PC-3 (cell line): ENCODE measurements around the gene CHMP6. TPM values are rescaled to one million over a fixed set of nuclear protein-coding genes. Genes with fewer than 3 reads are reported as not detected.

Source experiments
- ATAC-seq: fragments of 200-7000 bp; cut with Tn5 transposase; 2 replicates; pipeline ENCODE4 v1.9.1; 2020; ENCODE audit warnings: mild to moderate bottlenecking, moderate library complexity
- BruUV-seq: library from RNA; stranded (reverse); fragments of 400-500 nt; replicated peaks from 2 replicates; lab custom pipeline; 2021; lab: Mats Ljungman, UMichigan
- CTCF ChIA-PET: fragments of 300-600 bp; sonication (Branson Sonifier 250); formaldehyde crosslinking; loops from one replicate; lab custom pipeline; 2022; ENCODE audit warnings: antibody characterized with exemption; lab: Charles Lee
- POLR2A ChIA-PET: fragments of 300-600 bp; sonication (Branson Sonifier 250); formaldehyde crosslinking; loops from one replicate; lab custom pipeline; 2022; ENCODE audit warnings: antibody characterized with exemption; ENCODE audit not compliant: unreplicated experiment; lab: Charles Lee
- DNase-seq: peaks from one replicate; pipeline ENCODE4 v3.0.0-alpha.2; 2015
- H2AFZ ChIP-seq: fragments of 300-600 bp; sonication (generic); 2 replicates; pipeline ENCODE4 v1.6.0; 2016; ENCODE audit warnings: antibody characterized with exemption, low read length
- H3F3A ChIP-seq: fragments of 300-600 bp; sonication (generic); one replicate; pipeline ENCODE4 v1.6.0; 2017; ENCODE audit warnings: antibody characterized with exemption, low read length, control low read depth, mild to moderate bottlenecking; ENCODE audit not compliant: unreplicated experiment
- H3K27ac ChIP-seq: fragments of 300-600 bp; sonication (generic); 2 replicates; pipeline ENCODE4 v1.5.1; 2016; ENCODE audit warnings: mild to moderate bottlenecking, low read length
- H3K27me3 ChIP-seq: fragments of 300-600 bp; sonication (generic); 2 replicates; pipeline ENCODE4 v1.6.1; 2016; ENCODE audit warnings: low read length, mixed read lengths
- H3K36me3 ChIP-seq: fragments of 300-600 bp; sonication (generic); 2 replicates; pipeline ENCODE4 v1.6.1; 2016; ENCODE audit warnings: low read depth, mixed run types, low read length, mixed read lengths
- H3K4me1 ChIP-seq: fragments of 300-600 bp; sonication (generic); 2 replicates; pipeline ENCODE4 v1.5.1; 2016; ENCODE audit warnings: low read length; ENCODE audit not compliant: insufficient read depth
- H3K4me2 ChIP-seq: fragments of 300-600 bp; sonication (generic); 2 replicates; pipeline ENCODE4 v1.6.0; 2016; ENCODE audit warnings: low read length
- H3K4me3 ChIP-seq: fragments of 300-600 bp; sonication (generic); 2 replicates; pipeline ENCODE4 v1.5.1; 2016; ENCODE audit warnings: mild to moderate bottlenecking, low read length, mixed read lengths
- H3K79me2 ChIP-seq: fragments of 300-600 bp; sonication (generic); 2 replicates; pipeline ENCODE4 v1.6.1; 2017; ENCODE audit warnings: low read length, mixed read lengths
- H3K9ac ChIP-seq: fragments of 300-600 bp; sonication (generic); 2 replicates; pipeline ENCODE4 v1.6.0; 2016; ENCODE audit warnings: mild to moderate bottlenecking, low read length
- H3K9me2 ChIP-seq: fragments of 300-600 bp; sonication (generic); replicated peaks from 2 replicates; pipeline ENCODE4 v1.6.1; 2016; ENCODE audit warnings: mixed run types, low read length, mixed read lengths
- H3K9me3 ChIP-seq: fragments of 300-600 bp; sonication (generic); 2 replicates; pipeline ENCODE4 v1.6.1; 2016; ENCODE audit warnings: low read length, mixed read lengths
- H4K20me1 ChIP-seq: fragments of 300-600 bp; sonication (generic); 2 replicates; pipeline ENCODE4 v1.6.1; 2016; ENCODE audit warnings: low read length, mixed read lengths
- EZH2 ChIP-seq: fragments of 300-600 bp; sonication (generic); IDR thresholded peaks from one replicate; pipeline ENCODE4 v1.6.1; 2017; ENCODE audit warnings: antibody characterized with exemption, mild to moderate bottlenecking, low read length; ENCODE audit not compliant: unreplicated experiment
- EZH2phosphoT487 ChIP-seq: fragments of 300-600 bp; sonication (generic); IDR thresholded peaks from 2 replicates; pipeline ENCODE4 v1.6.1; 2018; ENCODE audit warnings: mild to moderate bottlenecking, antibody characterized with exemption, low read length, borderline replicate concordance
- intact Hi-C: fragments of 100-400 bp; cut with micrococcal nuclease; formaldehyde crosslinking; loops from 2 replicates; pipeline ENCODE4 v1.9.0; 2023
- total RNA-seq: library from RNA; depleted of rRNA; stranded (reverse); fragments of >200 nt; gene quantifications from 2 replicates; pipeline ENCODE4 v1.2.3, GENCODE V29; 2014
- TF ChIP-seq, protein P1 (sequence below): fragments of 300-600 bp; sonication (generic); conservative IDR thresholded peaks from 2 replicates; pipeline ENCODE4 v1.5.1; 2017; ENCODE audit warnings: antibody characterized with exemption, low read depth, mild to moderate bottlenecking, low read length

The CHMP6 gene
- total RNA-seq, 1 experiment from 2014 or later, result 26.1 TPM

DNA sequence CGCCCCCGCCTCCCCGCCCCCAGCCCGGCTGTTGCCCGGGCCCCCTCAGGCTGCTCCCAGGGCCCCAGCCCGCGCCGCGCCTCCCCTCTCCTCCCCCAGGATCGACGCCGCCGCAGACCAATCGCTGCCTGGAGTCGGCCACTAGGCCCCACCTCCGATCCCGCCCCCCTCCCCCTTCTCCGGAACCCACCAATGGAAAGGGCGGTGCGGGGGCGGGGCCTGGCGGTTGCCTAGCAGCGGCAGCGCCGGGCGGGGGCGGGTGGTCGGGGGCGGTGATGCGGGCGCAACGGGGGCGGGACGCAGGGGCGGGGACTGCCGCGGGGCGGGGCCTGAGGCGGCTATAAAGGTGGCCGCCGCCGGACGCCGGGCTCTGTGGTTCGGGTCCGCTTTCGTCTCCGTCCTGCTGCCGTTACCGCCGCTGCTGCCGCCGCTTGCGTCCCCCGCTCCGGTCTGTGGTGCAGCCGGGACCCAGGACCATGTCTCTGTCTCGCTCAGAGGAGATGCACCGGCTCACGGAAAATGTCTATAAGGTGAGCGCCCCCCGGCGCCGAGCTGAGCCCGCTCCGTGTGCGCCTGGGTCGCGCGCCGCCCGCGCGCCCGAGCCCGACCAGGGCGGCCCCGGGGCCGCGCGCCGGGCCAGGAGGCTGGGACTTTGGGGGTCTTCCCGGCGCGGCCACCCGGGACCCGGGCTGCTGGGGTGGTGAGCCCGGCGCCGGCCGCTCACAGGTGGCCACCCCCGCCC, 43.3 kb downstream of the CHMP6 start, which contains the start of gene BAIAP2:
Gene BAIAP2 (plus strand): TSS at position 373 of the 742 bp plus-strand sequence. CDS start 104 bp downstream, at position 477.
- TF ChIP-seq, protein P1, sequence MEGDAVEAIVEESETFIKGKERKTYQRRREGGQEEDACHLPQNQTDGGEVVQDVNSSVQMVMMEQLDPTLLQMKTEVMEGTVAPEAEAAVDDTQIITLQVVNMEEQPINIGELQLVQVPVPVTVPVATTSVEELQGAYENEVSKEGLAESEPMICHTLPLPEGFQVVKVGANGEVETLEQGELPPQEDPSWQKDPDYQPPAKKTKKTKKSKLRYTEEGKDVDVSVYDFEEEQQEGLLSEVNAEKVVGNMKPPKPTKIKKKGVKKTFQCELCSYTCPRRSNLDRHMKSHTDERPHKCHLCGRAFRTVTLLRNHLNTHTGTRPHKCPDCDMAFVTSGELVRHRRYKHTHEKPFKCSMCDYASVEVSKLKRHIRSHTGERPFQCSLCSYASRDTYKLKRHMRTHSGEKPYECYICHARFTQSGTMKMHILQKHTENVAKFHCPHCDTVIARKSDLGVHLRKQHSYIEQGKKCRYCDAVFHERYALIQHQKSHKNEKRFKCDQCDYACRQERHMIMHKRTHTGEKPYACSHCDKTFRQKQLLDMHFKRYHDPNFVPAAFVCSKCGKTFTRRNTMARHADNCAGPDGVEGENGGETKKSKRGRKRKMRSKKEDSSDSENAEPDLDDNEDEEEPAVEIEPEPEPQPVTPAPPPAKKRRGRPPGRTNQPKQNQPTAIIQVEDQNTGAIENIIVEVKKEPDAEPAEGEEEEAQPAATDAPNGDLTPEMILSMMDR, result no peak
- TF ChIP-seq EZH2 (no peak), EZH2phosphoT487 (no peak)
- ATAC-seq (peak; percentile 65), DNase-seq (peak; percentile 91)
- intact Hi-C loops, result loop anchor here (1.0 kb wide), 1 partner anchor 60 kb away; no protein-coding TSS in a partner anchor
- no peaks in the 10 kb centered on the region for H3F3A ChIP-seq
- H3K4me1 ChIP-seq, result peaks cover 37% of the 10 kb centered on the region
- POLR2A ChIA-PET, result no interaction called here
- H3K4me3 ChIP-seq, result peak within 1 kb of the TSS; percentile 92
- CTCF ChIA-PET, result no interaction called here
- no TSS peak for BruUV-seq
- peak within 1 kb of the TSS; percentile 99 for H3K4me2 ChIP-seq
- peaks cover 41% of the 10 kb centered on the region for H4K20me1 ChIP-seq
- H3K27ac ChIP-seq, result peak within 1 kb of the TSS; percentile 77; the same call in 1 of the 2 replicates
- peak within 1 kb of the TSS; percentile 64 for H3K9ac ChIP-seq
- H3K9me3 ChIP-seq, result no peaks in the 10 kb centered on the region
- H3K27me3 ChIP-seq, result no peaks in the 10 kb centered on the region
- H3K79me2 ChIP-seq, result peaks cover 51% of the 10 kb centered on the region
- peaks cover 3% of the 10 kb centered on the region; the same call in 1 of the 2 replicates for H3K36me3 ChIP-seq
- peak within 1 kb of the TSS; percentile 78 for H2AFZ ChIP-seq
- H3K9me2 ChIP-seq, result no peaks in the 10 kb centered on the region

GRCh38 chr17:81035521-81036196, 44.0 kb downstream of the CHMP6 start:
- BruUV-seq, result TSS peak; percentile 71
- H4K20me1 ChIP-seq, result peaks cover 49% of the 10 kb centered on the region
- DNase-seq (peak; percentile 38), ATAC-seq (peak; percentile 0; the same call in 1 of the 2 replicates)
- TF ChIP-seq EZH2phosphoT487 (no peak), EZH2 (no peak)
- TF ChIP-seq, protein P1, result no peak
- peaks cover 3% of the 10 kb centered on the region; the same call in 1 of the 2 replicates for H3K36me3 ChIP-seq
- H3K27ac ChIP-seq, result peak overlapping the region; percentile 77; the same call in 1 of the 2 replicates
- CTCF ChIA-PET, result no interaction called here
- peaks cover 58% of the 10 kb centered on the region for H3K79me2 ChIP-seq
- POLR2A ChIA-PET, result no interaction called here
- H3K4me3 ChIP-seq, result peak overlapping the region; percentile 92
- peak overlapping the region; percentile 64 for H3K9ac ChIP-seq
- H3K4me2 ChIP-seq, result peak overlapping the region; percentile 91
- peaks cover 44% of the 10 kb centered on the region for H3K4me1 ChIP-seq
- H3K27me3 ChIP-seq, result no peaks in the 10 kb centered on the region
- intact Hi-C loops, result loop anchor here (1.0 kb wide), 1 partner anchor 60 kb away; no protein-coding TSS in a partner anchor
- H2AFZ ChIP-seq, result no peak overlapping the region
- H3K9me3 ChIP-seq, result no peaks in the 10 kb centered on the region
- no peaks in the 10 kb centered on the region for H3F3A ChIP-seq
- H3K9me2 ChIP-seq, result no peaks in the 10 kb centered on the region
